Adrenal gland (tissue), 12 donors: ENCODE results near the gene FTL. TPM values are rescaled to one million over a fixed set of nuclear protein-coding genes. Genes with fewer than 3 reads are reported as not detected.

Experiments used
- DNase-seq, 7 donors: peaks; one replicate each; pipeline ENCODE4 v3.0.0-alpha.2; 2019 to 2020
- H3K27ac ChIP-seq, 5 donors: fragments of 200-600 bp; sonication (generic) in 4 of 5; 1 replicate in 3 of 5; 2 replicates in 2 of 5; pipeline versions ENCODE4 v1.5.1 to v1.8.0; 2016 to 2020; ENCODE audit warnings: mild to moderate bottlenecking in 1 of 5
- H3K27me3 ChIP-seq: fragments of 200-600 bp; 2 replicates; pipeline ENCODE4 v1.8.0; 2021
- H3K36me3 ChIP-seq, 2 donors: fragments of 200-600 bp; replicated peaks in 1 of 2; 1 replicate in 1 of 2; 2 replicates in 1 of 2; pipeline versions ENCODE4 v1.5.1 to v1.8.0; 2018 to 2022
- H3K4me1 ChIP-seq, 2 donors: fragments of 200-600 bp; replicated peaks in 1 of 2; 1 replicate in 1 of 2; 2 replicates in 1 of 2; pipeline versions ENCODE4 v1.5.1 to v1.8.0; 2018 to 2021
- H3K4me3 ChIP-seq, 4 donors: fragments of 200-600 bp; sonication (generic) in 3 of 4; one replicate each; pipeline ENCODE4 v1.5.1; 2016 to 2018
- H3K9me3 ChIP-seq, 3 donors: fragments of 200-600 bp; sonication (generic) in 1 of 3; replicated peaks in 1 of 3; 1 replicate in 2 of 3; 2 replicates in 1 of 3; pipeline versions ENCODE4 v1.5.1 to v1.8.0; 2016 to 2021
- POLR2A ChIP-seq, 2 donors: fragments of 450-650 bp; IDR thresholded peaks; one replicate each; pipeline ENCODE4 v1.6.1; 2017; ENCODE audit warnings: antibody characterized with exemption in 2 of 2, mild to moderate bottlenecking in 2 of 2, moderate library complexity in 1 of 2
- WGBS, 4 donors: extraction: QIAGEN DNeasy Blood & Tissue Kit in 2 of 4; methylation state at CpG; one replicate each; pipeline versions ENCODE4 v1.1.5 to v1.1.7; 2013 to 2017; 5-methylcytosine and 5-hydroxymethylcytosine counted together
- intact Hi-C, 2 donors: fragments of 100-400 bp; cut with DNase I; formaldehyde crosslinking; loops; one replicate each; pipeline versions ENCODE4 v1.14.1 to v1.15.0; 2022 to 2023
- polyA plus RNA-seq, 3 donors: library from polyadenylated mRNA; stranded (reverse); fragments of 200-250 nt in 2 of 3; fragments of 350-450 nt in 1 of 3; fragmentation: Illumina TruSeq in 1 of 3; extraction: RNeasy Lipid Tissue Mini Kit (QIAGEN cat#74804) in 1 of 3; gene quantifications; one replicate each; pipeline ENCODE4 v1.2.3, GENCODE V29; 2013 to 2014
- total RNA-seq, 9 donors: library from RNA; depleted of rRNA in 4 of 9; stranded (reverse); fragments of >200 nt in 4 of 9; fragments of 120-200 nt in 1 of 9; fragmentation: NEBNext Ultra II Directional in 1 of 9; extraction: Animal tissue kit (Norgen Biotek cat#: 25700) in 1 of 9; gene quantifications; one replicate each; pipeline versions ENCODE4 v1.1.0 to v1.2.4, GENCODE V29; 2013 to 2023
- TF ChIP-seq, protein P1 (sequence below), 6 experiments: fragments of 450-650 bp in 4 of 6; fragments of 200-600 bp in 2 of 6; sonication (generic) in 1 of 6; IDR thresholded peaks; 1 replicate in 5 of 6; 2 replicates in 1 of 6; pipeline versions ENCODE4 v1.5.1 to v1.8.0; 2016 to 2021; ENCODE audit warnings: antibody characterized with exemption in 6 of 6, mild to moderate bottlenecking in 2 of 6, moderate library complexity in 1 of 6
- donor health status: healthy with polysubstance abuse.
- donor health status: Bipolar disorder and iron deficiency.
- donor health status: DM: yes; HTN: yes; CAD: no.
- donor health status: DM: no; HTN: no; CAD: no.
- donor health status: DM: no; HTN: no; CAD: no.
- donor health status: DM: yes; HTN: yes; CAD: no.

Gene FTL
- total and polyA plus RNA-seq, 12 donors: 2,288 to 11,726 (median 4,068) TPM

DNA sequence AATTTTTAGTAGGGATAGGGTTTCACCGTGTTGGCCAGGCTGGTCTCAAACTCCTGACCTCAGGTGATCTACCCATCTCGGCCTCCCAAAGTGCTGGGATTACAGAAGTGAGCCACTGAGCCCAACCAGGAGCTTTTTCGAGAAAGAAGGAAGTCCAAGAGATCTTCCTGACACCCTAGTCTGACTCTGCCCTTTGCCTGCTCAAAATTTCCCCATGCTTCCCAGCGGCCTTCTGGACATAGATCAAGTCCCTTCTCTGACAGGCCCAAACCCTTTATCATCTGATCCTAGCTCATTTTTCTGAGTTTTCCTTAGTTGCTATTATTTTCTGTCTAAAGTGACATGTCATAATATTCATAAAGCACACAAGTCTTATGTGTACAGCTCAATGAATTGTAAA is 12.0 kb upstream of the FTL start:
- no peaks in the 10 kb centered on the region for H3K27me3 ChIP-seq
- H3K4me1 ChIP-seq: peaks cover 0 to 10% of the 10 kb centered on the region in 2 donors
- no peak overlapping the region for H3K27ac ChIP-seq
- TF ChIP-seq, protein P1, sequence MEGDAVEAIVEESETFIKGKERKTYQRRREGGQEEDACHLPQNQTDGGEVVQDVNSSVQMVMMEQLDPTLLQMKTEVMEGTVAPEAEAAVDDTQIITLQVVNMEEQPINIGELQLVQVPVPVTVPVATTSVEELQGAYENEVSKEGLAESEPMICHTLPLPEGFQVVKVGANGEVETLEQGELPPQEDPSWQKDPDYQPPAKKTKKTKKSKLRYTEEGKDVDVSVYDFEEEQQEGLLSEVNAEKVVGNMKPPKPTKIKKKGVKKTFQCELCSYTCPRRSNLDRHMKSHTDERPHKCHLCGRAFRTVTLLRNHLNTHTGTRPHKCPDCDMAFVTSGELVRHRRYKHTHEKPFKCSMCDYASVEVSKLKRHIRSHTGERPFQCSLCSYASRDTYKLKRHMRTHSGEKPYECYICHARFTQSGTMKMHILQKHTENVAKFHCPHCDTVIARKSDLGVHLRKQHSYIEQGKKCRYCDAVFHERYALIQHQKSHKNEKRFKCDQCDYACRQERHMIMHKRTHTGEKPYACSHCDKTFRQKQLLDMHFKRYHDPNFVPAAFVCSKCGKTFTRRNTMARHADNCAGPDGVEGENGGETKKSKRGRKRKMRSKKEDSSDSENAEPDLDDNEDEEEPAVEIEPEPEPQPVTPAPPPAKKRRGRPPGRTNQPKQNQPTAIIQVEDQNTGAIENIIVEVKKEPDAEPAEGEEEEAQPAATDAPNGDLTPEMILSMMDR (IDR thresholded peaks at IDR 0.05): no peak
- no peak for TF ChIP-seq POLR2A (IDR thresholded peaks at IDR 0.05)
- H3K4me3 ChIP-seq: no peak overlapping the region
- intact Hi-C loops: no loop called here
- H3K36me3 ChIP-seq: no peaks in the 10 kb centered on the region
- no peak for DNase-seq
- H3K9me3 ChIP-seq: no peaks in the 10 kb centered on the region
- 58 to 82% (median 79%) methylated on average over 4 of the region's 4 CpGs for WGBS, 4 donors

DNA sequence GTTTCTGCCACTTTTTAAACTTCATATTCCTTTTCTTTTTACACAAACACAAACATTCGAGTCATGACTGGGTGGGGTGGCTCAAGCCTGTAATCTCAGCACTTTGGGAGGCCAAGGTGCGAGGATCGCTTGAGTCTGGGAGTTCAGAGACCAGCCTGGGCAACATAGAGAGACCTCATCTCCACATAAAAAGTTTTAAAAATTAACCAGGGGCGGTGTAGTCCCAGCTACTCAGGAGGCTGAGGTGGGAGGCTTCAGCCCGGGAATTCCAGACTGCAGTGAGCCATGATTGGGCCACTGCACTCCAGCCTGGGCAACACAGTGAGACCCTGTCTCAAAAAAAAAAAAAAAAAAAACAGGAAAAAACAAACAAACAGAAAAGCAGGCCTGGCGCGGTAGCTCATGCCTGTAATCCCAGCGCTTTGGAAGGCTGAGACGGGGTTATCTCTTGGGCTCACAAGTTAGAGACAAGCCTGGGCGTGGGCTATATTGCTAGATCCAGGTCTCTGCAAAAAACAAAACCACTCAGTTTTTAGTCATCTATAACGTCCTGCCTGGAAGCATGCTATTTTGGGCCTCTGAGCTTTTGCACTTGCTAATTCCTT is 11.0 kb upstream of the FTL start:
- WGBS, 4 donors: 51 to 56% (median 53%) methylated on average over 11 of the region's 11 CpGs
- intact Hi-C loops: no loop called here
- peaks cover 0 to 10% of the 10 kb centered on the region in 2 donors for H3K4me1 ChIP-seq
- H3K36me3 ChIP-seq: no peaks in the 10 kb centered on the region
- TF ChIP-seq, protein P1 (IDR thresholded peaks at IDR 0.05): no peak
- no peak for TF ChIP-seq POLR2A (IDR thresholded peaks at IDR 0.05)
- no peak for DNase-seq
- H3K9me3 ChIP-seq: no peaks in the 10 kb centered on the region
- peak overlapping the region; percentile 3 to 87 (median 69) for H3K27ac ChIP-seq
- H3K4me3 ChIP-seq: peak overlapping the region in 2 of 4 donors; percentile 82 to 84
- no peaks in the 10 kb centered on the region for H3K27me3 ChIP-seq

DNA sequence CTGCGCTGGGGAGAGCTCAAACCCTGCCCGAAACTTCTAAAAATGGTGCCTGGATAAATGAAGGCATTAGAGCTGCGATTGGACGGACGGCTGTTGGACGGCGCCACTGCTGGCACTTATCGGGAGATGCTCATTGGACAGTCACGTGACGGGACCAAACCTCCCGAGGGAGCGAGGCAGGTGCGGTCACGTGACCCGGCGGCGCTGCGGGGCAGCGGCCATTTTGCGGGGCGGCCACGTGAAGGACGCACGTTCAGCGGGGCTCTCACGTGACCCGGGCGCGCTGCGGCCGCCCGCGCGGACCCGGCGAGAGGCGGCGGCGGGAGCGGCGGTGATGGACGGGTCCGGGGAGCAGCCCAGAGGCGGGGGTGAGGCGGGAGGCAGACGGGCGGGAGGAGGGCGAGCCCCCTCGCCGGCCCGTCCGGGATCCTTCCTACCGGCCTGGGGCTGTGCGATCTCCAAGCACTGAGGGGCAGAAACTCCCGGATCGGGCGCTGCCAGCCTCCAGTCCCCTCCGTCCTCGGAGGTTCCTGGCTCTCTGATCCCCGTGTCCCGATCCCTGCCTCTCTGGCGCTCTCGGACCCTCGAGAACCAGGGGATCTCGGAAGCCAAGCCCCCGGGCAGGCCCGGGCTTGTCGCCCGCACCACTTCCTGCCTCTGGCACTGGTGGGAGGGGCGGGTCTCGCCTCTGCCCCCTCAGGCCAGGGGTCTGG is 10.4 kb upstream of the FTL start, which contains the start of gene BAX:
Gene BAX (plus strand): TSS at position 281 of the 713 bp plus-strand sequence. CDS start 54 bp downstream, at position 335.
- intact Hi-C loops: no loop called here
- TF ChIP-seq POLR2A (IDR thresholded peaks at IDR 0.05): peak; percentile 58 to 66
- TF ChIP-seq, protein P1 (IDR thresholded peaks at IDR 0.05): peak in 2 of 6 experiments; percentile 18 to 26
- H3K9me3 ChIP-seq: no peaks in the 10 kb centered on the region
- H3K4me3 ChIP-seq: peak within 1 kb of the TSS; percentile 20 to 84 (median 76)
- no peaks in the 10 kb centered on the region for H3K27me3 ChIP-seq
- WGBS, 4 donors: 0 to 1% (median 0%) methylated on average over 2 to 70 of the region's 71 CpGs
- peaks cover 0 to 10% of the 10 kb centered on the region in 2 donors for H3K4me1 ChIP-seq
- no peaks in the 10 kb centered on the region for H3K36me3 ChIP-seq
- H3K27ac ChIP-seq: peak within 1 kb of the TSS; percentile 14 to 87 (median 69)
- DNase-seq: peak; percentile 97 to 99 (median 98)

DNA sequence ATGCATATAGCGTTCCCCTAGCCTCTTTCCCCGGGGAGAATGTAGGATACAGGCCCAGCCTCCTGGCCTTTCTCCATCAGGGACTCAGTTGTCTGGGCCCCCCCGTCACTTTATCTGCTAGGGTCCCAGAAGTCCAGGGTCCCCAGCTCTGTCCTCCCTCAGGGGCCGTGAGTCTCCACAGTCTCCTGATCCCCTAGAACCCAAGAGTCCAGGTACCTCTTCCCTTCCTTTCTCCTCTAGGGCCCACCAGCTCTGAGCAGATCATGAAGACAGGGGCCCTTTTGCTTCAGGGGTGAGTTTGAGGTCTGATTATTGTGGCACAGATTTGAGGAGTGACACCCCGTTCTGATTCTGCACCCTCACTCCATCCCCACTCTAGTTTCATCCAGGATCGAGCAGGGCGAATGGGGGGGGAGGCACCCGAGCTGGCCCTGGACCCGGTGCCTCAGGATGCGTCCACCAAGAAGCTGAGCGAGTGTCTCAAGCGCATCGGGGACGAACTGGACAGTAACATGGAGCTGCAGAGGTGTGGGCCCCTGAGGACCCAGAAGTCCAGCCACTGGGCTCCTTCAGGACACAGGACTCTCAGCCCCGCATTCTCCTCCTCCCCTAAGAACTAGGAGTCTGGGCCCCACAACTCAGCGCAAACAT is 9.7 kb upstream of the FTL start:
- intact Hi-C loops: no loop called here
- Histone ChIP-seq H3K4me3 (peak overlapping the region; percentile 20 to 84 (median 76)), H3K4me1 (peaks cover 0 to 10% of the 10 kb centered on the region in 2 donors), H3K27me3 (no peaks in the 10 kb centered on the region), H3K9me3 (no peaks in the 10 kb centered on the region), H3K27ac (peak overlapping the region in 4 of 5 donors; percentile 33 to 87 (median 77)), H3K36me3 (no peaks in the 10 kb centered on the region)
- TF ChIP-seq, protein P1 (IDR thresholded peaks at IDR 0.05): no peak
- no peak for TF ChIP-seq POLR2A (IDR thresholded peaks at IDR 0.05)
- WGBS, 4 donors: 52 to 59% (median 55%) methylated on average over 9 to 16 of the region's 16 CpGs
- no peak for DNase-seq
